H9 (cell line): ENCODE measurements around the gene CYP19A1. TPM values are rescaled to one million over a fixed set of nuclear protein-coding genes. Genes with fewer than 3 reads are reported as not detected.

Source experiments
- DNase-seq: peaks from one replicate; pipeline ENCODE4 v3.0.0-alpha.2; 2017
- H2AFZ ChIP-seq: one replicate; pipeline ENCODE4 v1.6.1; 2013; ENCODE audit warnings: mild to moderate bottlenecking, low read length, control low read depth, moderate library complexity
- H2AK5ac ChIP-seq: 2 replicates; pipeline ENCODE4 v1.6.1; 2013; ENCODE audit warnings: low read length, control low read depth, mixed read lengths; ENCODE audit not compliant: insufficient read length
- H2BK120ac ChIP-seq: one replicate; pipeline ENCODE4 v1.6.1; 2013; ENCODE audit warnings: low read depth, mild to moderate bottlenecking, low read length, control low read depth, inconsistent platforms; ENCODE audit not compliant: poor library complexity, severe bottlenecking
- H2BK12ac ChIP-seq: 2 replicates; pipeline ENCODE4 v1.6.1; 2013; ENCODE audit warnings: low read length, control low read depth, mixed read lengths, low read depth; ENCODE audit not compliant: insufficient read length
- H2BK15ac ChIP-seq: 2 replicates; pipeline ENCODE4 v1.6.1; 2013; ENCODE audit warnings: low read depth, low read length, control low read depth
- H2BK20ac ChIP-seq: one replicate; pipeline ENCODE4 v1.6.1; 2013; ENCODE audit warnings: low read depth, mild to moderate bottlenecking, low read length, control low read depth, inconsistent platforms; ENCODE audit not compliant: poor library complexity, severe bottlenecking
- H2BK5ac ChIP-seq: 2 replicates; pipeline ENCODE4 v1.6.1; 2013; ENCODE audit warnings: low read length, control low read depth, mixed read lengths; ENCODE audit not compliant: insufficient read length
- H3K14ac ChIP-seq: 2 replicates; pipeline ENCODE4 v1.6.1; 2013; ENCODE audit warnings: low read length, control low read depth; ENCODE audit not compliant: insufficient read depth
- H3K18ac ChIP-seq: 2 replicates; pipeline ENCODE4 v1.6.1; 2013; ENCODE audit warnings: low read depth, mild to moderate bottlenecking, mixed read lengths, low read length, control low read depth; ENCODE audit not compliant: insufficient read length
- H3K23ac ChIP-seq: 2 replicates; pipeline ENCODE4 v1.6.1; 2013; ENCODE audit warnings: low read length, control low read depth, mixed read lengths, low read depth; ENCODE audit not compliant: insufficient read length
- H3K23me2 ChIP-seq: 2 replicates; pipeline ENCODE4 v1.6.1; 2013; ENCODE audit warnings: low read depth, mild to moderate bottlenecking, mixed read lengths, low read length, control low read depth; ENCODE audit not compliant: insufficient read length, poor library complexity, severe bottlenecking
- H3K27ac ChIP-seq: 2 replicates; pipeline ENCODE4 v1.5.1; 2013; ENCODE audit warnings: low read length, control low read depth, mixed read lengths, low read depth; ENCODE audit not compliant: insufficient read length
- H3K27me3 ChIP-seq: 2 replicates; pipeline ENCODE4 v1.6.1; 2013; ENCODE audit warnings: low read length, control low read depth, inconsistent platforms; ENCODE audit not compliant: insufficient read depth
- H3K4ac ChIP-seq: 2 replicates; pipeline ENCODE4 v1.6.1; 2013; ENCODE audit warnings: low read depth, mild to moderate bottlenecking, control low read depth, inconsistent platforms, low read length, moderate library complexity
- H3K4me1 ChIP-seq: 2 replicates; pipeline ENCODE4 v1.6.1; 2013; ENCODE audit warnings: low read length, control low read depth, inconsistent platforms; ENCODE audit not compliant: insufficient read depth
- H3K4me2 ChIP-seq: 2 replicates; pipeline ENCODE4 v1.6.1; 2013; ENCODE audit warnings: low read length, control low read depth, mixed read lengths; ENCODE audit not compliant: insufficient read length, insufficient read depth
- H3K56ac ChIP-seq: 2 replicates; pipeline ENCODE4 v1.6.1; 2013; ENCODE audit warnings: low read depth, mild to moderate bottlenecking, mixed read lengths, low read length, control low read depth; ENCODE audit not compliant: insufficient read length
- H3K79me1 ChIP-seq: 2 replicates; pipeline ENCODE4 v1.6.1; 2013; ENCODE audit warnings: low read depth, mild to moderate bottlenecking, moderate library complexity, low read length, control low read depth, inconsistent platforms; ENCODE audit not compliant: insufficient read depth, poor library complexity, severe bottlenecking
- H3K79me2 ChIP-seq: 2 replicates; pipeline ENCODE4 v1.6.1; 2013; ENCODE audit warnings: low read length, control low read depth, inconsistent platforms; ENCODE audit not compliant: insufficient read depth
- H3K9ac ChIP-seq: 2 replicates; pipeline ENCODE4 v1.6.1; 2013; ENCODE audit warnings: low read length, control low read depth, mixed read lengths; ENCODE audit not compliant: insufficient read length; ENCODE audit errors: extremely low read depth
- H3K9me3 ChIP-seq: one replicate; pipeline ENCODE4 v1.6.1; 2013; ENCODE audit warnings: low read depth, low read length, inconsistent platforms; ENCODE audit not compliant: control insufficient read depth
- H3T11ph ChIP-seq: one replicate; pipeline ENCODE4 v1.6.1; 2013; ENCODE audit warnings: mild to moderate bottlenecking, low read length, control low read depth, inconsistent platforms
- H4K20me1 ChIP-seq: one replicate; pipeline ENCODE4 v1.6.1; 2013; ENCODE audit not compliant: control insufficient read depth, insufficient read length, insufficient read depth
- H4K5ac ChIP-seq: 2 replicates; pipeline ENCODE4 v1.6.1; 2013; ENCODE audit warnings: low read depth, mild to moderate bottlenecking, mixed read lengths, low read length, control low read depth; ENCODE audit not compliant: insufficient read length
- H4K8ac ChIP-seq: replicated peaks from 2 replicates; pipeline ENCODE4 v1.6.1; 2013; ENCODE audit warnings: low read length, control low read depth, mixed read lengths, low read depth; ENCODE audit not compliant: insufficient read length
- H4K91ac ChIP-seq: 2 replicates; pipeline ENCODE4 v1.6.1; 2013; ENCODE audit warnings: low read depth, mild to moderate bottlenecking, moderate library complexity, mixed read lengths, low read length, control low read depth; ENCODE audit not compliant: insufficient read length
- H3K27ac Mint-ChIP-seq, 3 experiments: 2 replicates in 2 of 3; 3 replicates in 1 of 3; pipeline ENCODE4 v1.8.0; 2020 to 2021; ENCODE audit warnings: mixed read lengths in 3 of 3, mild to moderate bottlenecking in 1 of 3, moderate library complexity in 1 of 3
- H3K27me3 Mint-ChIP-seq: 2 replicates; pipeline ENCODE4 v1.8.0; 2021; ENCODE audit warnings: low read depth, mild to moderate bottlenecking, moderate library complexity, mixed read lengths
- H3K36me3 Mint-ChIP-seq, 3 experiments: 2 replicates in 2 of 3; 3 replicates in 1 of 3; pipeline ENCODE4 v1.8.0; 2020 to 2021; ENCODE audit warnings: low read depth in 3 of 3, mixed read lengths in 3 of 3; ENCODE audit not compliant: insufficient read depth in 1 of 3
- H3K4me1 Mint-ChIP-seq, 2 experiments: 2 replicates each; pipeline ENCODE4 v1.8.0; 2020; ENCODE audit warnings: mixed read lengths in 2 of 2
- H3K4me3 Mint-ChIP-seq, 2 experiments: 2 replicates in 1 of 2; 3 replicates in 1 of 2; pipeline ENCODE4 v1.8.0; 2020 to 2021; ENCODE audit warnings: mild to moderate bottlenecking in 2 of 2, mixed read lengths in 2 of 2, moderate library complexity in 1 of 2
- H3K9me3 Mint-ChIP-seq, 2 experiments: 2 replicates in 1 of 2; 3 replicates in 1 of 2; pipeline ENCODE4 v1.8.0; 2020; ENCODE audit warnings: mild to moderate bottlenecking in 2 of 2, mixed read lengths in 2 of 2, moderate library complexity in 1 of 2
- WGBS: extraction: QIAGEN DNeasy Blood & Tissue Kit; methylation state at CpG from one replicate; pipeline ENCODE4 v1.1.7; 2013; ENCODE audit warnings: missing lambda C conversion rate, low lambda C conversion rate, mixed read lengths; ENCODE audit not compliant: insufficient read length; ENCODE audit errors: extremely low coverage; 5-methylcytosine and 5-hydroxymethylcytosine counted together
- total RNA-seq: library from RNA; stranded (reverse); gene quantifications from 2 replicates; pipeline ENCODE4 v1.2.1, GENCODE V29; 2021
- TF ChIP-seq, protein P1 (sequence below): fragments of 200-600 bp; sonication (generic); conservative IDR thresholded peaks from 3 replicates; pipeline ENCODE4 v1.8.0; 2021; ENCODE audit warnings: antibody characterized with exemption, mild to moderate bottlenecking

CYP19A1 gene
- total RNA-seq, 1 experiment from 2014 or later: not detected

DNA sequence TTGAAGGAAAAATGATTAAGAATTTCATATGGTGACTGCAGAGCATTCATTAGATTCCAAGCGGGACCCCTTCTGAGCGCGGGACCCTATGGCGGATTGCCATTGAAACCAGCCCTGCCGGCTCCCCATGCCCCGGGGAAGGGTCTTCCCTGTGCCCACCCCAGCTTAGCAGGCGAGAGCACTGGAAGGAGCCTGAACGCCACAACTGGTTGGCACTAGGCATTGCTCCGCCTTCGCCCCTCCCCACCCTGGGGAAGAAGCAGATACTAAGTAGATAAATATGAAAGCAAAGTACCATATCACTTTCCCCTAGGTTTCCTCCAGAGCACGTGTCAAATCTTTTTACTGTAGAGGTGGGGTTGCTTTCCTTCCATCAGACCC is 70.7 kb downstream of the CYP19A1 start:
- Histone ChIP-seq H4K8ac (no peak overlapping the region), H3K4ac (no peak overlapping the region), H2BK12ac (no peak overlapping the region), H3K14ac (no peak overlapping the region), H2BK15ac (no peak overlapping the region), H3K9ac (no peak overlapping the region), H3K79me1 (no peaks in the 10 kb centered on the region), H4K91ac (no peak overlapping the region), H2AFZ (no peak overlapping the region), H3K56ac (no peak overlapping the region), H3K18ac (no peak overlapping the region), H2BK20ac (no peak overlapping the region), H3K23ac (no peak overlapping the region), H3T11ph (no peak overlapping the region), H4K5ac (no peak overlapping the region), H2AK5ac (no peak overlapping the region), H2BK120ac (no peak overlapping the region), H4K20me1 (no peaks in the 10 kb centered on the region), H3K9me3 (peaks cover 2% of the 10 kb centered on the region), H3K23me2 (peaks cover 8% of the 10 kb centered on the region), H3K4me1 (0 out of 2 replicates have a peak, but pooled peaks cover 2% of the 10 kb centered on the region), H3K27ac (no peak overlapping the region), H3K79me2 (no peaks in the 10 kb centered on the region), H3K27me3 (peaks cover 7% of the 10 kb centered on the region; the same call in 1 of the 2 replicates), H3K4me2 (peak overlapping the region; percentile 45), H2BK5ac (no peak overlapping the region)
- H3K9me3 Mint-ChIP-seq: no peaks in the 10 kb centered on the region
- H3K36me3 Mint-ChIP-seq: no peaks in the 10 kb centered on the region
- H3K4me1 Mint-ChIP-seq: peaks cover 8 to 10% of the 10 kb centered on the region in 2 experiments
- no CpG with 5 or more reads among the region's 11 CpGs for WGBS
- peak overlapping the region; percentile 67 to 86 for H3K4me3 Mint-ChIP-seq
- no peak overlapping the region for H3K27ac Mint-ChIP-seq
- H3K27me3 Mint-ChIP-seq: peaks cover 6% of the 10 kb centered on the region
- peak; percentile 37 for DNase-seq
- TF ChIP-seq, protein P1, sequence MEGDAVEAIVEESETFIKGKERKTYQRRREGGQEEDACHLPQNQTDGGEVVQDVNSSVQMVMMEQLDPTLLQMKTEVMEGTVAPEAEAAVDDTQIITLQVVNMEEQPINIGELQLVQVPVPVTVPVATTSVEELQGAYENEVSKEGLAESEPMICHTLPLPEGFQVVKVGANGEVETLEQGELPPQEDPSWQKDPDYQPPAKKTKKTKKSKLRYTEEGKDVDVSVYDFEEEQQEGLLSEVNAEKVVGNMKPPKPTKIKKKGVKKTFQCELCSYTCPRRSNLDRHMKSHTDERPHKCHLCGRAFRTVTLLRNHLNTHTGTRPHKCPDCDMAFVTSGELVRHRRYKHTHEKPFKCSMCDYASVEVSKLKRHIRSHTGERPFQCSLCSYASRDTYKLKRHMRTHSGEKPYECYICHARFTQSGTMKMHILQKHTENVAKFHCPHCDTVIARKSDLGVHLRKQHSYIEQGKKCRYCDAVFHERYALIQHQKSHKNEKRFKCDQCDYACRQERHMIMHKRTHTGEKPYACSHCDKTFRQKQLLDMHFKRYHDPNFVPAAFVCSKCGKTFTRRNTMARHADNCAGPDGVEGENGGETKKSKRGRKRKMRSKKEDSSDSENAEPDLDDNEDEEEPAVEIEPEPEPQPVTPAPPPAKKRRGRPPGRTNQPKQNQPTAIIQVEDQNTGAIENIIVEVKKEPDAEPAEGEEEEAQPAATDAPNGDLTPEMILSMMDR: no peak
